Body of pancreas (tissue), 4 donors: ENCODE data around the gene RC3H2. TPM values are rescaled to one million over a fixed set of nuclear protein-coding genes. Genes with fewer than 3 reads are reported as not detected.
A peak's percentile ranks its signal among the peaks of the same experiment; 100 is the strongest.

ENCODE experiments used
- ATAC-seq: fragments of 150-250 bp; one replicate; pipeline ENCODE4 v1.9.1; 2016
- DNase-seq, 4 donors: peaks; one replicate each; pipeline ENCODE4 v3.0.0-alpha.2; 2019
- H3K27ac ChIP-seq, 4 donors: fragments of 200-600 bp; sonication (generic); 1 replicate in 3 of 4; 2 replicates in 1 of 4; pipeline versions ENCODE4 v1.5.1 to v1.6.1; 2016 to 2019; ENCODE audit warnings: mild to moderate bottlenecking in 1 of 4, mixed read lengths in 1 of 4, moderate library complexity in 1 of 4
- H3K27me3 ChIP-seq, 2 donors: fragments of 200-600 bp; sonication (generic); one replicate each; pipeline ENCODE4 v1.6.0; 2016; ENCODE audit warnings: mild to moderate bottlenecking in 1 of 2
- H3K36me3 ChIP-seq, 2 donors: fragments of 200-600 bp; sonication (generic); replicated peaks in 1 of 2; 2 replicates each; pipeline ENCODE4 v1.5.1; 2016; ENCODE audit warnings: low read depth in 2 of 2; ENCODE audit not compliant: insufficient read depth in 1 of 2
- H3K4me1 ChIP-seq: fragments of 200-600 bp; sonication (generic); one replicate; pipeline ENCODE4 v1.6.0; 2016
- H3K4me3 ChIP-seq, 2 donors: fragments of 200-600 bp; sonication (generic); 1 replicate in 1 of 2; 2 replicates in 1 of 2; pipeline ENCODE4 v1.5.1; 2016 to 2019
- H3K9me3 ChIP-seq, 3 donors: fragments of 200-600 bp; sonication (generic); 1 replicate in 2 of 3; 2 replicates in 1 of 3; pipeline ENCODE4 v1.5.1; 2016
- POLR2A ChIP-seq, 3 donors: fragments of 450-650 bp; IDR thresholded peaks; one replicate each; pipeline ENCODE4 v1.6.1; 2016; ENCODE audit warnings: antibody characterized with exemption in 3 of 3, mild to moderate bottlenecking in 2 of 3
- WGBS, 2 donors: methylation state at CpG; one replicate each; pipeline ENCODE4 v1.1.5; 2017; 5-methylcytosine and 5-hydroxymethylcytosine counted together
- intact Hi-C: fragments of 100-400 bp; cut with DNase I; formaldehyde crosslinking; loops from one replicate; pipeline ENCODE4 v1.15.1; 2023
- small RNA-seq: library from RNA; depleted of rRNA; stranded (forward); fragments of <200 nt; gene quantifications from one replicate; pipeline ENCODE3, GENCODE V24; 2016
- total RNA-seq, 2 donors: library from RNA; depleted of rRNA; stranded (reverse); fragments of >200 nt; gene quantifications; one replicate each; pipeline ENCODE4 v1.1.0, GENCODE V29; 2016
- TF ChIP-seq, protein P1 (sequence below), 7 experiments: fragments of 450-650 bp in 4 of 7; fragments of 200-600 bp in 3 of 7; sonication (generic) in 3 of 7; IDR thresholded peaks; one replicate each; pipeline ENCODE4 v1.5.1; 2016 to 2019; ENCODE audit warnings: antibody characterized with exemption in 7 of 7

The RC3H2 gene
- total RNA-seq, 2 donors from 2014 or later, result 19.2 to 24.7 TPM

DNA sequence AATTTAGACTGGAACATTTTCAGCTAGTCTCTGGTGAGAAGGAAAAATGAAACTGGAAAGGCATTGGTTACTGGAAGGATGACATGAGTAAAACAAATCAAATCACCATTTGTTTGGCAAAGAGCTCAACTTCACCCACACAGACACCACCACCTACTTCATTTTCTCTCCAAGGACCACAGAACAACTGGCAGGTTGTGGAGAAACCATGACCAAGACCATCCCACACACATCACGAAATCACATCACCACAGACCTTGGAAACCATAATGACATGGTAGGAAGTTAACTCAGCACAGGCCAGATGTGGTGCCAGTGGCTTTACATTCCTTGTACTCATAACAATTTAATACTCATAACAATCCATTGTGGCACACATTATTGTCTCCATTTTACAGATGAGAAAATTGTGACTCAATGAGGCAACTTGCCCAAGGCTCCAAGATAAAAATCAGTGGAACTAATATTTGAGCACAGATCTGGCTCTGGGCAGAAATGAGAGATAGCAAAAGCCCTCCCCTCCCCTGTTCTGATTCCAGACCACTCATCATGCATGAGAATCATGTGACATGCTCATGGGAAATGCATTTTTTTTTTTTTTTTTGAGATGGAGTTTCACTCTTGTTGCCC, 97.8 kb downstream of the RC3H2 start:
- 76 to 85% methylated on average over 1 of the region's 1 CpG for WGBS, 2 donors

DNA sequence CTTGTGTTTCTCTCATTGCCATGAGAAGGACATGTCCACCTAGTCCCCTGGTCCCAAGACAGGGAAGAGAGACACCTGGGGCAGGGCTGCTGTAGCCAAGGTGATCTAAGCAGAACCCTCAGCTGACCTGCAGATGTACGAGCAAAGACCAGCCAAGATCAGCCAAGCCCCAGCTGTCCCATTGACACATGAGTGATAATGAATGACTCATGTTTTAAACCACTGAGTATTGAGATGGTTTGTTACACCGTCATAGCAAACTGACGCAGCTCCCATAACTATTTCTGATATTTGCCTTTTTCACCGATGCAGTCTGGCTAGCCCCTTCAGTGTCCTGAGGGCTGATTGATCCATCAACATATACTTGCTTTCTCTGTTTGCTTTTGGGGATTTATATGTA, 98.5 kb downstream of the RC3H2 start:
- intact Hi-C loops, result loop anchor here (5.0 to 10.0 kb wide), 2 partner anchors 339 to 692 kb away; no protein-coding TSS in a partner anchor
- no peak overlapping the region for H3K4me3 ChIP-seq
- WGBS, 2 donors, result 89 to 90% methylated on average over 4 of the region's 4 CpGs
- TF ChIP-seq POLR2A (IDR thresholded peaks at IDR 0.05), result no peak
- TF ChIP-seq, protein P1, sequence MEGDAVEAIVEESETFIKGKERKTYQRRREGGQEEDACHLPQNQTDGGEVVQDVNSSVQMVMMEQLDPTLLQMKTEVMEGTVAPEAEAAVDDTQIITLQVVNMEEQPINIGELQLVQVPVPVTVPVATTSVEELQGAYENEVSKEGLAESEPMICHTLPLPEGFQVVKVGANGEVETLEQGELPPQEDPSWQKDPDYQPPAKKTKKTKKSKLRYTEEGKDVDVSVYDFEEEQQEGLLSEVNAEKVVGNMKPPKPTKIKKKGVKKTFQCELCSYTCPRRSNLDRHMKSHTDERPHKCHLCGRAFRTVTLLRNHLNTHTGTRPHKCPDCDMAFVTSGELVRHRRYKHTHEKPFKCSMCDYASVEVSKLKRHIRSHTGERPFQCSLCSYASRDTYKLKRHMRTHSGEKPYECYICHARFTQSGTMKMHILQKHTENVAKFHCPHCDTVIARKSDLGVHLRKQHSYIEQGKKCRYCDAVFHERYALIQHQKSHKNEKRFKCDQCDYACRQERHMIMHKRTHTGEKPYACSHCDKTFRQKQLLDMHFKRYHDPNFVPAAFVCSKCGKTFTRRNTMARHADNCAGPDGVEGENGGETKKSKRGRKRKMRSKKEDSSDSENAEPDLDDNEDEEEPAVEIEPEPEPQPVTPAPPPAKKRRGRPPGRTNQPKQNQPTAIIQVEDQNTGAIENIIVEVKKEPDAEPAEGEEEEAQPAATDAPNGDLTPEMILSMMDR (IDR thresholded peaks at IDR 0.05), result no peak
- H3K36me3 ChIP-seq, result no peaks in the 10 kb centered on the region
- ATAC-seq (no peak), DNase-seq (no peak)
- no peaks in the 10 kb centered on the region for H3K9me3 ChIP-seq
- H3K4me1 ChIP-seq, result peaks cover 17% of the 10 kb centered on the region
- no peak overlapping the region for H3K27ac ChIP-seq
- H3K27me3 ChIP-seq, result no peaks in the 10 kb centered on the region

More for the DNA sequence above, 97.8 kb downstream of the RC3H2 start:
- no peaks in the 10 kb centered on the region for H3K27me3 ChIP-seq
- ATAC-seq, result no peak
- TF ChIP-seq, protein P1 (IDR thresholded peaks at IDR 0.05), result no peak
- no peak for TF ChIP-seq POLR2A (IDR thresholded peaks at IDR 0.05)
- H3K4me1 ChIP-seq, result peaks cover 17% of the 10 kb centered on the region
- no peaks in the 10 kb centered on the region for H3K36me3 ChIP-seq
- no peaks in the 10 kb centered on the region for H3K9me3 ChIP-seq
- no peak overlapping the region for H3K4me3 ChIP-seq
- H3K27ac ChIP-seq, result no peak overlapping the region
- intact Hi-C loops, result loop anchor here (5.0 to 10.0 kb wide), 2 partner anchors 340 to 693 kb away; no protein-coding TSS in a partner anchor
- DNase-seq, result no peak

DNA sequence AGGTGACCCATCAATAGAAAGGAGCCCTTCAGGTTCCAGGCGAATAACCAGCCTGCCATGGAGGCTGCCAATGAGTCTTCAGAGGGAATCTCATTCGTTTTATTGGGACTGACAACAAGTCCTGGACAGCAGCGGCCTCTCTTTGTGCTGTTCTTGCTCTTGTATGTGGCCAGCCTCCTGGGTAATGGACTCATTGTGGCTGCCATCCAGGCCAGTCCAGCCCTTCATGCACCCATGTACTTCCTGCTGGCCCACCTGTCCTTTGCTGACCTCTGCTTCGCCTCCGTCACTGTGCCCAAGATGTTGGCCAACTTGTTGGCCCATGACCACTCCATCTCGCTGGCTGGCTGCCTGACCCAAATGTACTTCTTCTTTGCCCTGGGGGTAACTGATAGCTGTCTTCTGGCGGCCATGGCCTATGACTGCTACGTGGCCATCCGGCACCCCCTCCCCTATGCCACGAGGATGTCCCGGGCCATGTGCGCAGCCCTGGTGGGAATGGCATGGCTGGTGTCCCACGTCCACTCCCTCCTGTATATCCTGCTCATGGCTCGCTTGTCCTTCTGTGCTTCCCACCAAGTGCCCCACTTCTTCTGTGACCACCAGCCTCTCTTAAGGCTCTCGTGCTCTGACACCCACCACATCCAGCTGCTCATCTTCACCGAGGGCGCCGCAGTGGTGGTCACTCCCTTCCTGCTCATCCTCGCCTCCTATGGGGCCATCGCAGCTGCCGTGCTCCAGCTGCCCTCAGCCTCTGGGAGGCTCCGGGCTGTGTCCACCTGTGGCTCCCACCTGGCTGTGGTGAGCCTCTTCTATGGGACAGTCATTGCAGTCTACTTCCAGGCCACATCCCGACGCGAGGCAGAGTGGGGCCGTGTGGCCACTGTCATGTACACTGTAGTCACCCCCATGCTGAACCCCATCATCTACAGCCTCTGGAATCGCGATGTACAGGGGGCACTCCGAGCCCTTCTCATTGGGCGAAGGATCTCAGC, 104.8 kb downstream of the RC3H2 start, which contains the start of gene OR1K1:
Gene OR1K1 (plus strand): TSS at position 58 of the 995 bp plus-strand sequence. CDS start 0 bp downstream, at position 58.
- 92 to 94% methylated on average over 29 to 30 of the region's 30 CpGs for WGBS, 2 donors
- DNase-seq (no peak), ATAC-seq (no peak)
- Histone ChIP-seq H3K36me3 (no peaks in the 10 kb centered on the region), H3K4me3 (no peak within 1 kb of the TSS), H3K27me3 (no peaks in the 10 kb centered on the region), H3K4me1 (no peaks in the 10 kb centered on the region), H3K9me3 (no peaks in the 10 kb centered on the region), H3K27ac (no peak within 1 kb of the TSS)
- intact Hi-C loops, result loop anchor here (10.0 kb wide), 1 partner anchor 686 kb away; no protein-coding TSS in a partner anchor
- TF ChIP-seq, protein P1 (IDR thresholded peaks at IDR 0.05), result no peak
- TF ChIP-seq POLR2A (IDR thresholded peaks at IDR 0.05), result no peak

DNA sequence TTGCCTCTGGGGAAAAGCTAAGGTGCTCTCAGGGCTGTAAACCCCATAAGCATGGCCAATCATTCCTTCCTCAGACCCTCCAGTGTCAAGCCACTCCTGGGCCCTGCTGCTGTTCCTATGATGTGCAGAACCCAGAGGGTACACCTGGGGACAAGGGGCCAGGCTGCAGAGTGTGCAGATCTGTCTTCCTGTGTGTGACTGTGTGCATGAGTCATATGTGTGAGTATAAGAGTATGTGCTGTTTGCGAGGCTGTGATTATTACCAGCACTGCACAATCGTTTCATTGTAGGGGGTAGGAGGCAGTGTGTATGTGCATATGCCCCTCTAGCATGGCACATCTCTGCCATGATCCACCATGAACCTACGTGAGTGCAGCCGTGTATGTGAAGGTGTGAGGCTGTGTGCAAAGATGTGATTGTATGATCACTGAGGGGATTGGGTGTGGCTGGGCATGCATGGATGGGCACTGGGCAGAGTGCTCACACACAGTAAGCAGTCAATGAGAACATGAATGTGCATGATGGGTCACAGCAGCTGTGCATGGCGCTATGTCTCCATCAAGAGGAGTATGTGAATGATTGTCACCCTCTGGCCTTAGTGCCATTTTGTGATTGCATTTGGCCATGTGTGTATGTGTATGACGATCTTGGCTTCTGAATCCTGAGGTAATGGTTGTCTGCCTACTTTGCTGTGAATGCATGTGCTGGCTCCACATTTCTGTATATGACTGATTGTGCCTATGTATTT, 107.7 kb downstream of the RC3H2 start:
- H3K4me3 ChIP-seq, result no peak overlapping the region
- H3K36me3 ChIP-seq, result no peaks in the 10 kb centered on the region
- ATAC-seq (no peak), DNase-seq (no peak)
- H3K4me1 ChIP-seq, result no peaks in the 10 kb centered on the region
- no peaks in the 10 kb centered on the region for H3K27me3 ChIP-seq
- H3K27ac ChIP-seq, result no peak overlapping the region
- 70 to 86% methylated on average over 6 of the region's 6 CpGs for WGBS, 2 donors
- TF ChIP-seq, protein P1 (IDR thresholded peaks at IDR 0.05), result no peak
- TF ChIP-seq POLR2A (IDR thresholded peaks at IDR 0.05), result no peak
- no peaks in the 10 kb centered on the region for H3K9me3 ChIP-seq
- intact Hi-C loops, result no loop called here

Small RNA genes lying within 50 kb of the gene (small RNA-seq; reads per million reads assigned to genes)
- not detected for gene RNY1P15
- gene SNORD90, result 1,555 reads per million, percentile 99 among the genes with 10 or more reads in this experiment

Other genes with a start within 250 kb of the RC3H2 start
- gene OR1B1, start 247.7 kb downstream of the RC3H2 start, total RNA-seq, result not detected
- not detected for gene OR1L1, start 243.6 kb downstream of the RC3H2 start, total RNA-seq
- gene OR1L3, start 230.2 kb downstream of the RC3H2 start, total RNA-seq, result not detected
- not detected for gene OR1L4, start 181.4 kb downstream of the RC3H2 start, total RNA-seq
- not detected for gene OR1L6, start 163.1 kb downstream of the RC3H2 start, total RNA-seq
- not detected for gene OR5C1, start 116.4 kb downstream of the RC3H2 start, total RNA-seq
- not detected for gene OR1K1, start 105.2 kb downstream of the RC3H2 start, total RNA-seq
- gene PDCL, start 76.8 kb downstream of the RC3H2 start, total RNA-seq, result 10 to 100 TPM in 1 of 2 donors, 1 to 10 TPM in 1; 4.6 to 11.9 TPM
- 1 to 10 TPM; 3.3 to 5.7 TPM for gene ZBTB6, start 8.0 kb upstream of the RC3H2 start, total RNA-seq
- 1 to 10 TPM; 2.0 to 4.7 TPM for gene ZBTB26, start 26.2 kb upstream of the RC3H2 start, total RNA-seq
- gene RABGAP1, start 35.7 kb upstream of the RC3H2 start, total RNA-seq, result 10 to 100 TPM; 31.1 to 33.6 TPM
- not detected for gene GPR21, start 128.3 kb upstream of the RC3H2 start, total RNA-seq